Stomach (tissue), 4 donors: Measurements from ENCODE around the gene KLHL18.

Experiments
- POLR2A ChIP-seq, 4 donors: fragments of 450-650 bp; IDR thresholded peaks; one replicate each; pipeline ENCODE4 v1.6.1; 2016; ENCODE audit warnings: antibody characterized with exemption in 4 of 4, control low read depth in 2 of 4, mild to moderate bottlenecking in 1 of 4, moderate library complexity in 1 of 4
- POLR2AphosphoS5 ChIP-seq, 3 donors: sonication (generic); formaldehyde crosslinking; IDR thresholded peaks; one replicate each; pipeline ENCODE4 v1.6.1; 2016; ENCODE audit warnings: antibody characterized with exemption in 3 of 3

- TF ChIP-seq POLR2AphosphoS5 (IDR thresholded peaks at IDR 0.05) (no peak), POLR2A (IDR thresholded peaks at IDR 0.05) (no peak)
Measured at GRCh38 chr3:47394881-47395280, 112.1 kb downstream of the KLHL18 start.
